Stimulated activated CD8-positive, alpha-beta memory T cell treated with anti-CD3 and anti-CD28 coated beads, Interleukin-4, amount 100 ng/mL, for 1 hour (primary cell): ENCODE measurements around the gene MMGT1.
"Not testable (repeated sequence)": the region's sequence is repeated elsewhere in the genome, so short reads cannot be mapped to it uniquely, and the experiment has no call there.

ENCODE experiments used
- DNase-seq, 2 donors: peaks; one replicate each; pipeline ENCODE4 v3.0.0-alpha.2; 2020; ENCODE audit warnings: low read depth in 2 of 2, low spot score in 1 of 2

MMGT1 gene

DNA sequence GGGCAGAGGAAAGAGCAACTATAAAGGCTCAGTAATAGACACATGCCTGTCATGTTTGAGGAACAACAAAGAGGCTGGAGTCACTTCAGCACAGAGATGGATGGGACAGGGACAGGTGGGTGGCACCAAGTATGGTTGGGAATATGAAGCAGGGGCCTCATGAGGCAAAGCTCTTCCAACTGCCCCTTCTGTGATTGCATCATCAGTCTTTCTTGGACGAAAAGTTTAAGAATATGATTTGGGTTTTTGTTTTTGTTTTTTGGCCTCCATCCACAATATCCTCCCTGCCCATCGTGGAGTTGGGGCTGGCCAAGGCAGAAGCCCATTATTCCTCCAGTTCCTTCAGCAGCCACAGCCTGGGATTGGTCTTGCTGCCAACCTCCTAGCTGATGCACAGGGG is 45.9 kb downstream of the MMGT1 start:
- no peak for DNase-seq

DNA sequence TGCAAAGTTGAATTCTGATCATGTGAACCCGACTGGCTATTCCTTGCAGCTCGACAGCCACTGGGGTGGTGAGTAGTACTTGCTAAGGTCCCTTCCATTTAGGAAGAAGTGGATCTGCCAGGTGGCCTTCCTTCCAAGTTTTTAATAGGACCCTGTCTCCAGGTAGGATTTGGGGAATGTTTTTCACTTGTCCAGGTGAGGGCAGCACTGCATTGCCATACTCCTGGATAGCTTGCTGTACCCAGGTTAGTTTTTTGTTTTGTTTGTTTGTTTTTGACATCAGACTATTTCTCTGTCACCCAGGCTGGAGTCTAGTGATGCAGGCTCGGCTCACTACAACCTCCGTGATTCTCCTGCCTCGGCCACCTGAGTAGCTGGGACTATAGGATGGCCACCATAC is 50.4 kb downstream of the MMGT1 start:
- DNase-seq: no peak

DNA sequence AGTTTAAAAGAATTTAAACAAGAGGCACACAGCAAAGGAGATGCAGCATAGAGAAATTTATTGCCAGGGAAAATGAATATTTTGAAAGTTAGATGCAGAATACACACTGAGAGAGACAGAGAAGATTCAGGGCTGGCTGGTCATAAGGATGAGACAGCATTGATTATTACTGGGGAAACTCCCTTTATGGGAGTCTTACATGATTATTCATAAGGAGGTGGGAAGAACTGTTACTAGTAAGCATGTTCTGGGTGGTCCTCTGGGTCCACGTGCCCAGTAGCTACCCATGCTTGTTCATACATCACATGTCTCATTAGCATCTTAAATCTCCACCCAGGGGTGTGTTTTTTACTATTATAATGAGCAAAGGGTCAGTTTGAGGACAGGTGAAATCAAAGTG is 53.3 kb downstream of the MMGT1 start:
- not testable (repeated sequence) for DNase-seq

DNA sequence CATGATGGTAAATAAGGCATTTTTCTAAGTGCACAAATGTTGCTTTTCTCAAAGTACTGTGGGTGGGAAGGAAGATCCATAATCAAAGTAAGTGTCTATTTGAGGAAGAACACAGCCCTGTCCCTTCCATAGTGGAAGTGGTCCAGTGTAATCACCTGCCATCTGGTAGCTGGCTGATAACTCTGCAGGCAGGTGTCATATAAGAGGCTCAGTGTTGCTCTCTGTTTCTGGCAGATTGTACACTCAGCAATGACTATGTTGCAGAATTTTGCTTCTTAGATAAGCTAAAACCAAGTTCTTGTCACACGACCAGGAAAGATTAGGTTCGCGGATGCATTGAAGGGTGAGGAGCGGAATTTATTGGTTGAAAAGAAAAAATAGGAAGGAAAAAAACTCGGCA is 59.4 kb downstream of the MMGT1 start:
- DNase-seq: no peak
